IPS-15b (cell line): Measurements from ENCODE around the gene HDGFL1.

Experiments
- H3K27me3 ChIP-seq: one replicate; pipeline ENCODE4 v1.6.1; 2013; ENCODE audit warnings: low read length; ENCODE audit not compliant: control insufficient read depth, insufficient read depth
- H3K36me3 ChIP-seq: one replicate; pipeline ENCODE4 v1.6.1; 2013; ENCODE audit warnings: low read length; ENCODE audit not compliant: control insufficient read depth, insufficient read depth
- H3K4me1 ChIP-seq: one replicate; pipeline ENCODE4 v1.6.1; 2013; ENCODE audit warnings: mild to moderate bottlenecking, low read length; ENCODE audit not compliant: control insufficient read depth, insufficient read depth
- H3K4me3 ChIP-seq: one replicate; pipeline ENCODE4 v1.5.1; 2013; ENCODE audit warnings: low read depth, low read length
- H3K9ac ChIP-seq: one replicate; pipeline ENCODE4 v1.6.1; 2013; ENCODE audit warnings: low read depth, mild to moderate bottlenecking, low read length
- H3K9me3 ChIP-seq: one replicate; pipeline ENCODE4 v1.6.1; 2013; ENCODE audit warnings: mild to moderate bottlenecking, low read length; ENCODE audit not compliant: control insufficient read depth, insufficient read depth

Gene HDGFL1

GRCh38 chr6:22596011-22596410 lies 26.6 kb downstream of the HDGFL1 start:
- Histone ChIP-seq H3K4me3 (no peak overlapping the region), H3K27me3 (no peaks in the 10 kb centered on the region), H3K36me3 (no peaks in the 10 kb centered on the region), H3K9me3 (no peaks in the 10 kb centered on the region), H3K9ac (no peak overlapping the region), H3K4me1 (no peaks in the 10 kb centered on the region)

GRCh38 chr6:22598339-22598738 lies 29.0 kb downstream of the HDGFL1 start:
- no peaks in the 10 kb centered on the region for H3K4me1 ChIP-seq

GRCh38 chr6:22600059-22600458 lies 30.7 kb downstream of the HDGFL1 start:
- no peak overlapping the region for H3K4me3 ChIP-seq
- H3K27me3 ChIP-seq, result no peaks in the 10 kb centered on the region
- H3K4me1 ChIP-seq, result no peaks in the 10 kb centered on the region
- no peaks in the 10 kb centered on the region for H3K36me3 ChIP-seq
- H3K9me3 ChIP-seq, result no peaks in the 10 kb centered on the region
- no peak overlapping the region for H3K9ac ChIP-seq

More at GRCh38 chr6:22598339-22598738, 29.0 kb downstream of the HDGFL1 start:
- Histone ChIP-seq H3K36me3 (no peaks in the 10 kb centered on the region), H3K9me3 (no peaks in the 10 kb centered on the region), H3K9ac (no peak overlapping the region), H3K4me3 (no peak overlapping the region), H3K27me3 (no peaks in the 10 kb centered on the region)

GRCh38 chr6:22601984-22602383 lies 32.6 kb downstream of the HDGFL1 start:
- Histone ChIP-seq H3K4me3 (no peak overlapping the region), H3K36me3 (no peaks in the 10 kb centered on the region), H3K9me3 (no peaks in the 10 kb centered on the region), H3K4me1 (no peaks in the 10 kb centered on the region), H3K9ac (no peak overlapping the region), H3K27me3 (no peaks in the 10 kb centered on the region)

- H3K27me3 ChIP-seq, result no peaks in the 10 kb centered on the region
- H3K4me1 ChIP-seq, result no peaks in the 10 kb centered on the region
- H3K9ac ChIP-seq, result no peak overlapping the region
- no peaks in the 10 kb centered on the region for H3K9me3 ChIP-seq
- H3K4me3 ChIP-seq, result no peak overlapping the region
- H3K36me3 ChIP-seq, result no peaks in the 10 kb centered on the region
Measured at GRCh38 chr6:22605736-22606135, 36.4 kb downstream of the HDGFL1 start.

- Histone ChIP-seq H3K4me3 (no peak overlapping the region), H3K4me1 (no peaks in the 10 kb centered on the region), H3K9ac (no peak overlapping the region)
Measured at GRCh38 chr6:22610127-22610526, 40.8 kb downstream of the HDGFL1 start.

GRCh38 chr6:22612236-22612635 lies 42.9 kb downstream of the HDGFL1 start:
- no peak overlapping the region for H3K4me3 ChIP-seq
- no peak overlapping the region for H3K9ac ChIP-seq
- no peaks in the 10 kb centered on the region for H3K27me3 ChIP-seq
- H3K9me3 ChIP-seq, result no peaks in the 10 kb centered on the region
- H3K36me3 ChIP-seq, result no peaks in the 10 kb centered on the region
- no peaks in the 10 kb centered on the region for H3K4me1 ChIP-seq

More at GRCh38 chr6:22610127-22610526, 40.8 kb downstream of the HDGFL1 start:
- Histone ChIP-seq H3K27me3 (no peaks in the 10 kb centered on the region), H3K36me3 (no peaks in the 10 kb centered on the region), H3K9me3 (no peaks in the 10 kb centered on the region)

- no peak overlapping the region for H3K9ac ChIP-seq
- no peaks in the 10 kb centered on the region for H3K27me3 ChIP-seq
Measured at GRCh38 chr6:22613051-22613450, 43.7 kb downstream of the HDGFL1 start.

GRCh38 chr6:22613695-22614094 lies 44.3 kb downstream of the HDGFL1 start:
- Histone ChIP-seq H3K36me3 (no peaks in the 10 kb centered on the region), H3K9me3 (no peaks in the 10 kb centered on the region), H3K4me3 (no peak overlapping the region), H3K9ac (no peak overlapping the region), H3K4me1 (no peaks in the 10 kb centered on the region), H3K27me3 (no peaks in the 10 kb centered on the region)

More at GRCh38 chr6:22613051-22613450, 43.7 kb downstream of the HDGFL1 start:
- no peak overlapping the region for H3K4me3 ChIP-seq
- no peaks in the 10 kb centered on the region for H3K9me3 ChIP-seq
- no peaks in the 10 kb centered on the region for H3K36me3 ChIP-seq
- no peaks in the 10 kb centered on the region for H3K4me1 ChIP-seq

GRCh38 chr6:22614547-22614946 lies 45.2 kb downstream of the HDGFL1 start:
- Histone ChIP-seq H3K4me3 (no peak overlapping the region), H3K36me3 (no peaks in the 10 kb centered on the region), H3K9me3 (no peaks in the 10 kb centered on the region), H3K9ac (no peak overlapping the region), H3K4me1 (no peaks in the 10 kb centered on the region), H3K27me3 (no peaks in the 10 kb centered on the region)

GRCh38 chr6:22621028-22621427 lies 51.7 kb downstream of the HDGFL1 start:
- peaks cover 11% of the 10 kb centered on the region for H3K4me1 ChIP-seq
- no peaks in the 10 kb centered on the region for H3K9me3 ChIP-seq
- no peak overlapping the region for H3K4me3 ChIP-seq
- no peaks in the 10 kb centered on the region for H3K27me3 ChIP-seq
- H3K9ac ChIP-seq, result no peak overlapping the region
- no peaks in the 10 kb centered on the region for H3K36me3 ChIP-seq
